Anterior cingulate cortex (tissue), 58 donors: ENCODE results near the gene SLC25A3.
A peak's percentile ranks its signal among the peaks of the same experiment; 100 is the strongest.
"Not testable (repeated sequence)": the region's sequence is repeated elsewhere in the genome, so short reads cannot be mapped to it uniquely, and the experiment has no call there.

Experiments used
- DNase-seq, 58 donors: peaks; one replicate each; lab custom pipeline; 2025; lab: John Stamatoyannopoulos, UW

SLC25A3 gene

DNA sequence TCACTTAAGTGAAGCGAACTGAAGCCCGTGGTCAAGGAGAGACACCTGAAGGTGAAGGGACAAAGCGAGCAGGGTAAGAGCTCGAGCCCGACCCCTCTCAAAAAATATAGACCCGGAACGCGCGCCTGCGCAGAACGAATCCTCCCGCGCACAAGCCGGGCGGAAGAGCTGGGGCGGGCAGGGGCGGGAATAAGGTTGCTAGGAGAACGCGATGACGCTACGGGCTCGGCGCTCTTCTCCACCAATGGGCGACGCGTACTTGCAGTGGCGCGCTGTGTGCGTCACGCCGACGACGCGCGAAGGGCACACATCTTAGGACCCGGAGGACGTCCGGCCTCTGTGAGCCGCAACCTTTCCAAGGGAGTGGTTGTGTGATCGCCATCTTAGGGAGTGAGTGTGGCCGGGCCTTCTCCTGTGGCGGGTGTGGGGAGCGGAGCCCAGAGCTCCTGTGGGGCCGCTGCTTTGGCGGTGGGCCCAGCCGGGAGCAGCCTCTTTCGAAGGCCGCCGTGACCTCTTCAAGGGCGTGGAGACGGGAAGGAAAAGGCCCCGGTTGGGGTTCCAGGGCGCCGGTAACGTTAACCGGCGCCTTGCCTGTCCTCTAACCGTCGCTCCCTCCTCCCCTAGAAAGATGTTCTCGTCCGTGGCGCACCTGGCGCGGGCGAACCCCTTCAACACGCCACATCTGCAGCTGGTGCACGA, at the start of gene SLC25A3:
Gene SLC25A3 (plus strand): TSS at position 336 of the 699 bp plus-strand sequence. CDS start 293 bp downstream, at position 629.
- peak; percentile 64 to 98 (median 95) for DNase-seq

- DNase-seq: no peak
Observed at GRCh38 chr12:98543701-98544100, 49.8 kb upstream of the SLC25A3 start.

DNA sequence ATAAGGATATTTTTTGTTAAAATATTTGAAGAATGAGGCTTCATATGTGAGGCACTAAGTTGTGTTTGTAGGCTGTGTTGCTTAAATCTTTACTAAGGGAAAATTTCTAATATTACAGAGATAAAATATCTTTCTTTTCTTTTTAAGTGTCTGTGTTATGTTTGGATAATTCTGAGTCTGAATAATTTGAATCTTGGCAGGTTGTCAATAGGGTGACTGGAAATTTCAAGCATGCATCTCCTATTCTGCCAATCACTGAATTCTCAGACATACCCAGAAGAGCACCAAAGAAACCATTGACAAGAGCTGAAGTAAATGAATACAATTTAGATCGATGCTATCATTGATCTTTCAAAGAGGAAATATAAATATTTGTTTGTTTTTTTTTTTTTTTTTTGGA, 48.7 kb upstream of the SLC25A3 start:
- no peak for DNase-seq

GRCh38 chr12:98549371-98550110, 43.9 kb upstream of the SLC25A3 start:
- DNase-seq: no peak

GRCh38 chr12:98551787-98552186, 41.7 kb upstream of the SLC25A3 start:
- no peak for DNase-seq

- DNase-seq: not testable (repeated sequence)
Observed at GRCh38 chr12:98558097-98558496, 35.4 kb upstream of the SLC25A3 start.

DNA sequence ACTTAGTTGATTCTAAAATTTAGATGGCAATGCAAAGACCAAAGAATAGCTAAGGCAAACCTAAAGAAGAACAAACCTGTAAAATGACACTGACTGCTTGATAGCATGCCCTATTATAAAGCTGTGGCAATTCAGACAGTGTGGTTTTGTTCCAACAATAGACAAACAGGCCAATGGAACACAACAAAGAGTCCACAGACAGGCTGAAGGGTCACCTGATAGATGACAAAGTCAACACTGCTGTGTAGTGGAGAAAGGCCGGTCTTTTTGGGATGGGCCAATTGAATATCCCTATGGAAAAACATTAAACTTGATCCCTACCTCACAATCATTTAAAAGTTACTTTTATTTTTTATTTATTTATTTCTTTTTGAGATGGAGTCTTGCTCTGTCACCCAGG, 33.8 kb upstream of the SLC25A3 start:
- peak in 21 of 58 donors; percentile 1 to 67 (median 21) for DNase-seq

GRCh38 chr12:98561846-98562245, 31.6 kb upstream of the SLC25A3 start:
- no peak for DNase-seq

DNA sequence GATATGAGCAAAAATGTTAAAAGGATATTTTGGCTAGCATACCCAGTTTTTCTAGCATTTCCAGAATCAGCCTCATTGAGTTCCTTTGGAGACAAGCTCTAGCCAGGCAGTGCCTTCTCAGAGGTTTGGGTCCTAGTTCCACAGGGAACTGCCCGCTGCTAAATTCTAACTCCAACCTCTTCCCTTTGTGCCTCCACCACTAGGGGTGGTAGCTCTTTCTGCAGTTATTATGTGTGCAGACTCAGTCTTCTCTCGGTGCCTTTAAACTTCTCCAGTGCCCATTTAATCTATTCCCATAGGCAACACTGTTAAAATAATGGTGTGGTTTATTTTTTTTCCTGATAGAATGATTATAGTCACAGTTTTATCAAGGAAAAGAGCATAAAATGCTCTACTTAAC, 21.5 kb upstream of the SLC25A3 start:
- DNase-seq: no peak

GRCh38 chr12:98574110-98574509, 19.4 kb upstream of the SLC25A3 start:
- no peak for DNase-seq

DNA sequence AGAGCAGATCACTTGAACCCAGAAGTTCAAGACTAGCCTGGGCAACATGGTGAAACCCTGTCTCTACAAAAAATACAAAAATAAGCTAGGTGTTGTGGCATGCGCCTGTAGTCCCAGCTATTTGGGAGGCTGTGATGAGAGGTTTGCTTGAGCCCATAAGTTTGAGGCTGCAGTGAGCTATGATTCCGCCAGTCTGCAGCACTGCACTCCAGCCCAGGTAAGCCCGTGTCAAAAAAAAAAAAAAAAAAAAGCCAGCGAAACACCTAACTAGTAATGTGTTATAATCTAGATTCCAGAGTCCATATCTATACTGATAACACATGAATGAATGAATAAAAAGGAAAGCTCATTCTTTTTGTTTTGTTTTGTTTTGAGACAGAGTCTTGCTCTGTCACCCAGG, 18.5 kb upstream of the SLC25A3 start:
- no peak for DNase-seq

- not testable (repeated sequence) for DNase-seq
Observed at GRCh38 chr12:98576795-98577194, 16.7 kb upstream of the SLC25A3 start.

- DNase-seq: no peak
Observed at GRCh38 chr12:98578392-98578791, 15.1 kb upstream of the SLC25A3 start.

- no peak for DNase-seq
Observed at GRCh38 chr12:98578821-98579220, 14.7 kb upstream of the SLC25A3 start.

DNA sequence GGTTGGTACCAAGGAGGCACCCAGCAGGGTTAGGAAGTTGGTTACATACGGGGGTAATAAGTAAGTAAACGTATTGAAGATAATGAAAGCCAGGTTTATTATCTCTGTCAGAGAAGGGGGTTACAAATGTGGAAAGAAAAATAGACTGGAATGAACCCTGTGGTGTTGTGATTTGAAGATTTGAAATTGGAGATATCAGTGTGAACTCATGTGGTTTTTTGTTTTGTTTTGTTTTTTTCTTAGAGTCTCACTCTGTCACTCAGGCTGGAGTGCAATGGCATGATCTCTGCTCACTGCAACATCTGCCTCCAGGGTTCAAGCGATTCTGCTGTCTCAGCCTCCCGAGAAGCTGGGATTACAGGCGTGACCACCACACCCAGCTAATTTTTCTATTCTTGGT, 14.1 kb upstream of the SLC25A3 start:
- DNase-seq: no peak

DNA sequence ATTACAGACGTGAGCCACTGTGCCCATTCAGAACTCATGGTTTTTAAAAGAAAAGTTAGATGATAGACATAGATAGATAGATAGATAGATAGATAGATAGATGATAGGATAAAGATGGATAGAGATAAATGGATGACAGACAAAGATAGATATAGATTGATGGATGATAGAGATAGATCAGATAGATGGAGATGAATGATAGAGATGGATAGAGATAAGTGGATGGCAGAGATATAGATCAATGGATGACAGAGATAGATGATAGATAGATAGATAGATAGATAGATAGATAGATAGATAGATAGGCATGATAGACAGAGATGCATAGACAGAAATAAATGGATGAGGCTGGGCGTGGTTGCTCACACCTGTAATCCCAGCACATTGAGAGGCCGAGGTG, 13.7 kb upstream of the SLC25A3 start:
- no peak for DNase-seq

GRCh38 chr12:98580695-98581094, 12.8 kb upstream of the SLC25A3 start:
- DNase-seq: no peak

- DNase-seq: no peak
Observed at GRCh38 chr12:98581101-98581500, 12.4 kb upstream of the SLC25A3 start.

DNA sequence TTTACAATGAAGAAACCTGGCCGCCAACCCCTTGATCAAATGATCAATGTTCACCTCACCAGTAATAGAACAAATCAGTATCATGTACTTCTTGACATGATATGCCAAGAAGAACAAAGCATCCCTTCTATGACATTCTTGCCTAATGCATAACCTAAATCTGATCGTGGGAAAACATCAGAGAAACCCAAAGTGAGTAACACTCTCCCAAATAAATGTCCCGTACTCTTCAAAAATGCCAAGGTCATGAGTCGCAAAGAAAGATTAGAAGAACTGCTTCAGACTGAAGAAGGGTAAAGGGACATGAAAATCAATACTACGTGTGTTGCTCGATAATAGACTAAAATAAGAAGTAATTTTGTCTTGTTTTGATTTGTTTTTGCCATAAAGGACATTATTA, 11.4 kb upstream of the SLC25A3 start:
- DNase-seq: no peak

DNA sequence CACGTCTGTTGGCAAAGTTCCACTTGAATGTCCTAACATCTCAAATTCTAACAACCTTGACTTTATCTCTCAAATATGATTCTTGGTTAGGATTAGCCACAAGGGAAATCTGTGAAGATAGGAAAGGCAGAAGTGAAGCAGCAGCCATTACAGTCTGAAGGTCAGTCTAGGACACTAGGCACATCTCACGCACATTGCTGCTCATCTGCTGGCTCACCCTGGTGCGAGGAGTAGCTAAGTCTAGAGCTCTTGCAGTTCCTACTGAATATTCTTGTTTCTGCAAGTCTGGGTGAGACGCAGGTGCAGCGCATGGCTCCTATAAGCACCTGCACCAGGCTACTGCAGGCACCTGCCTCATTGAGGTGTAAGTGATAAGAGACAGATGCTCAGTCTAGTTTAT, 6.4 kb upstream of the SLC25A3 start:
- no peak for DNase-seq

DNA sequence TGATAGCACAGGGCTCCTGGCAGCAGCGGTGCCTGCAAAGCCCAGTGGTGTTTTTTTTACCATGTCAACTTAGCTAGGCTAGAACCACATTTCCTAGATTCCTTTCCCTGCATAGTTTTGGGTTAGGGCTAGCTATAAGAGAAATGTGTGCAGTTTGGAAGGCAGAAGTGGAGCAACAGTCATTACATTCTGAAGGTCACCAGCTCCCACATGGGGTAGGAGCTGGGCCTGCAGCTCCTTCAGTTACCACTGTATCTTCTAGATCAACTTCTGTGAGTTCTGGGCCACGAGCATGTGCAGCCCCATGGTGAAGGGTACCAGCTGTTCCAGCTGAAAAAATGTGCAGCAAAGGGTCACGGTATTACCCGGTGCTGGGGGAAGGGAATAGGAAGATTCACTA, 2.3 kb upstream of the SLC25A3 start:
- DNase-seq: no peak

DNA sequence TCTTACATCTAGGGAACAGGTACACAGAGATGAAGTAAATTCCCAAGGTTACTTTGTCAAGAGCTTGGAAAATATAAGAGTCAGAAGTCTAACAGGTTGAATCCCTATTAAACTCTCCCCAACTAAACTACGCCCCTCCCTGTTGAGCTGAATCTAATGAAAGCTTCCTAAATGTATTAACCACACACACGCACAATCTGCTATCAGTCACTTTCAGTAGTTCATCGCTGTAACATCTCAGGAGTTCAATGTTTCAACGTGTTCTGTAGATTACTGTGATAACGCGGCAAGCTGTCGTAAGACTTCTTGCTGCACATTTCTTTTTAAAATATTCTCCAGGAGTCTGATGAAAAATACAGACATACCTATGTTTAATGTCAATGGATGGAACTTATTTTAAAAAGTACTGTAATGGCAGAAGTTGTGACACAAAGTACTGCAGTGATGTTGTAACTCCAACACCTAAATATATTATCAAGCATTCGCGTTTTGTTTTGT, 612 bp upstream of the SLC25A3 start:
- DNase-seq: no peak
